ENCODE data around the gene TANC2. TPM values are rescaled to one million over a fixed set of nuclear protein-coding genes. Genes with fewer than 3 reads are reported as not detected.
A peak's percentile ranks its signal among the peaks of the same experiment; 100 is the strongest.
"Not testable (repeated sequence)": the region's sequence is repeated elsewhere in the genome, so short reads cannot be mapped to it uniquely, and the experiment has no call there.

Gene TANC2
- total and polyA plus RNA-seq, 9 of the 15 experiments (the other 6 are each of a cell fraction or from before 2014, with no cell fraction given), result 0.46 to 7.8 (median 4.5) TPM

DNA sequence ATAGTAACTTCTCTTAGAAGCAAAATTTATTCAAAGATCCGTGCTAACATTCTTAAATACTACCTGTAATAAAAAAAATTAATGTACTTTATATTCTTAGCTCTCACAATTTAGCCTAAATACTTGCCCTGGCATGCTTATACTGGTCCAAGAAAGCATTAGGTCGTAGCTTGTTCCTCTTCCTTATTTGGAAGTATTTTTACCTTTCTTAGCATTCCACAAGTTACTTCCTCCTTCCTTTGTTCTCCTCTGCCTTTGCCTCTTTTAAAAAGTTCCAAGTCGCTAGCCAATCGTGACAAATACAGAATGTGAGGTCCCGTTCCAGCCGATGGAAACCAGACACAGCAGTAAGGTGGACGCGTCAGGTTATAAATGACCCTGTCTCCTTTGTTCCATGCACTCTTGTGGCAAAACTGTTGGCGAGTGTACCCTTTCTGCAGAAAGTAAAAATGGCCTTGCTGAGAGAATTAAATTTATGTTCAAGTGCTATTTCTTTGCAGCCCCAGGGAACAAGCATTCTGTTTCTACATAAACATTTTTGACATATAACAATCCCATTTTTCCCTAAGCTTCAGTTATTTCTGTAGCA lies 10.7 kb downstream of the TANC2 start:
- H3K9me1 ChIP-seq (ENCODE audit: control insufficient read depth, insufficient read depth, low read length); H3K27me3 ChIP-seq (ENCODE audit: control insufficient read depth in 2 of 2, insufficient read depth in 2 of 2, low read length in 2 of 2); H3K79me2 ChIP-seq (ENCODE audit: control insufficient read depth, insufficient read depth, low read length); H3K36me3 ChIP-seq (ENCODE audit: control insufficient read depth, insufficient read depth, low read length); BruUV-seq (replicated peaks); intact Hi-C loops (cut with micrococcal nuclease); H3K27ac ChIP-seq (ENCODE audit: extremely low read depth, low read depth, low read length); CTCF ChIA-PET (ENCODE audit: low intra/inter-chr PET ratio); H4K20me1 ChIP-seq (replicated peaks; ENCODE audit: control insufficient read depth, insufficient read depth, low read length); FAIRE-seq; H3K4me3 ChIP-seq; H3K9me3 ChIP-seq (replicated peaks; ENCODE audit: control insufficient read depth, insufficient read depth, low read depth, low read length); H2AFZ ChIP-seq (ENCODE audit: low read depth, low read length); in situ Hi-C loops (cut with MboI); ATAC-seq; H3K4me1 ChIP-seq (replicated peaks in 1 of 2; ENCODE audit: control insufficient read depth in 2 of 2, insufficient read depth in 2 of 2, low read length in 2 of 2); POLR2A ChIA-PET; DNase-seq (ENCODE audit: extremely low read depth in 1 of 4, low spot score in 3 of 4); H3K4me2 ChIP-seq (ENCODE audit: insufficient read depth, low read length); H3K9ac ChIP-seq (ENCODE audit: insufficient read depth in 1 of 2, low read depth in 2 of 2, low read length in 2 of 2): not testable (repeated sequence)
- TF ChIP-seq TRIM28 (IDR thresholded peaks at IDR 0.05), result peak; percentile 56; the same call in 1 of the 2 replicates
- TF ChIP-seq, protein P1, sequence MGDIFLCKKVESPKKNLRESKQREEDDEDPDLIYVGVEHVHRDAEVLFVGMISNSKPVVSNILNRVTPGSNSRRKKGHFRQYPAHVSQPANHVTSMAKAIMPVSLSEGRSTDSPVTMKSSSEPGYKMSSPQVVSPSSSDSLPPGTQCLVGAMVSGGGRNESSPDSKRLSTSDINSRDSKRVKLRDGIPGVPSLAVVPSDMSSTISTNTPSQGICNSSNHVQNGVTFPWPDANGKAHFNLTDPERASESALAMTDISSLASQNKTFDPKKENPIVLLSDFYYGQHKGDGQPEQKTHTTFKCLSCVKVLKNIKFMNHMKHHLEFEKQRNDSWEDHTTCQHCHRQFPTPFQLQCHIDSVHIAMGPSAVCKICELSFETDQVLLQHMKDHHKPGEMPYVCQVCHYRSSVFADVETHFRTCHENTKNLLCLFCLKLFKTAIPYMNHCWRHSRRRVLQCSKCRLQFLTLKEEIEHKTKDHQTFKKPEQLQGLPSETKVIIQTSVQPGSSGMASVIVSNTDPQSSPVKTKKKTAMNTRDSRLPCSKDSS (IDR thresholded peaks at IDR 0.05; ENCODE audit: low read depth, partially characterized antibody), result peak; percentile 33
- 47% methylated on average over 9 of the region's 9 CpGs for WGBS (ENCODE audit: insufficient coverage, low coverage, missing lambda C conversion rate)

GRCh38 chr17:62980842-62981241 lies 14.8 kb downstream of the TANC2 start:
- WGBS (ENCODE audit: insufficient coverage, low coverage, missing lambda C conversion rate), result 20% methylated on average over 3 of the region's 3 CpGs
- no peak overlapping the region for H2AFZ ChIP-seq (ENCODE audit: low read depth, low read length)
- intact Hi-C loops (cut with micrococcal nuclease) (no loop called here), in situ Hi-C loops (cut with MboI) (no loop called here)
- no peaks in the 10 kb centered on the region for H3K4me1 ChIP-seq (replicated peaks in 1 of 2; ENCODE audit: control insufficient read depth in 2 of 2, insufficient read depth in 2 of 2, low read length in 2 of 2)
- H3K9ac ChIP-seq (ENCODE audit: insufficient read depth in 1 of 2, low read depth in 2 of 2, low read length in 2 of 2), result no peak overlapping the region
- ChIA-PET POLR2A (no interaction called here), CTCF (ENCODE audit: low intra/inter-chr PET ratio) (no interaction called here)
- ATAC-seq (no peak), FAIRE-seq (no peak), DNase-seq (ENCODE audit: extremely low read depth in 1 of 4, low spot score in 3 of 4) (no peak)
- BruUV-seq (replicated peaks), result no TSS peak
- H3K4me3 ChIP-seq, result no peak overlapping the region
- no peaks in the 10 kb centered on the region for H4K20me1 ChIP-seq (replicated peaks; ENCODE audit: control insufficient read depth, insufficient read depth, low read length)
- 0 out of 3 replicates have a peak, but pooled peaks cover 2% of the 10 kb centered on the region for H3K79me2 ChIP-seq (ENCODE audit: control insufficient read depth, insufficient read depth, low read length)
- no peaks in the 10 kb centered on the region for H3K36me3 ChIP-seq (ENCODE audit: control insufficient read depth, insufficient read depth, low read length)
- H3K4me2 ChIP-seq (ENCODE audit: insufficient read depth, low read length), result no peak overlapping the region
- H3K9me1 ChIP-seq (ENCODE audit: control insufficient read depth, insufficient read depth, low read length), result no peaks in the 10 kb centered on the region
- H3K27ac ChIP-seq (ENCODE audit: extremely low read depth, low read depth, low read length), result no peak overlapping the region
- peaks cover 5% of the 10 kb centered on the region; the same call in 1 of the 2 replicates for H3K9me3 ChIP-seq (replicated peaks; ENCODE audit: control insufficient read depth, insufficient read depth, low read depth, low read length)
- H3K27me3 ChIP-seq (ENCODE audit: control insufficient read depth in 2 of 2, insufficient read depth in 2 of 2, low read length in 2 of 2), result no peaks in the 10 kb centered on the region
- no peak for TF ChIP-seq LEF1 (IDR thresholded peaks at IDR 0.05)
- no peak for TF ChIP-seq SIX5 (IDR thresholded peaks at IDR 0.05; ENCODE audit: borderline replicate concordance in 1 of 2, insufficient read depth in 1 of 2, low read depth in 1 of 2, low read length in 2 of 2)
- no peak for TF ChIP-seq POLR3G (IDR thresholded peaks at IDR 0.05; ENCODE audit: extremely low read depth, insufficient read length, insufficient replicate concordance)
- no peak for TF ChIP-seq DPF2 (IDR thresholded peaks at IDR 0.05)
- TF ChIP-seq EWSR1 (IDR thresholded peaks at IDR 0.05; ENCODE audit: borderline replicate concordance, low read depth, partially characterized antibody), result no peak
- no peak for TF ChIP-seq RNF2 (IDR thresholded peaks at IDR 0.05)
- TF ChIP-seq MED1 (CRISPR knock-in tag; IDR thresholded peaks at IDR 0.05; ENCODE audit: borderline replicate concordance), result no peak
- no peak for TF ChIP-seq MIER1 (IDR thresholded peaks at IDR 0.05; ENCODE audit: low read depth)
